Hepatic stellate cell (primary cell): Measurements from ENCODE around the gene SOX6.
"Not testable (repeated sequence)": the region's sequence is repeated elsewhere in the genome, so short reads cannot be mapped to it uniquely, and the experiment has no call there.

Source experiments
- DNase-seq: peaks from one replicate; pipeline ENCODE4 v3.0.0; 2011; ENCODE audit warnings: low spot score

SOX6 gene

GRCh38 chr11:16356057-16356760 lies at the start of gene SOX6:
Gene SOX6, minus strand, starts transcription at chr11:16356546. Its CDS starts 15,298 bp downstream, at chr11:16341248.
- DNase-seq = peak; percentile 1

- DNase-seq = no peak
Observed at GRCh38 chr11:16404781-16405285, 48.5 kb upstream of the SOX6 start.

- no peak for DNase-seq
Observed at GRCh38 chr11:16403851-16404250, 47.5 kb upstream of the SOX6 start.

- DNase-seq = no peak
Observed at GRCh38 chr11:16403448-16403803, 47.1 kb upstream of the SOX6 start.

GRCh38 chr11:16402654-16403447 lies 46.5 kb upstream of the SOX6 start:
- DNase-seq = no peak

- DNase-seq = no peak
Observed at GRCh38 chr11:16397390-16397789, 41.0 kb upstream of the SOX6 start.

- peak; percentile 5 for DNase-seq
Observed at GRCh38 chr11:16395601-16396000, 39.3 kb upstream of the SOX6 start.

- DNase-seq = no peak
Observed at GRCh38 chr11:16394947-16395346, 38.6 kb upstream of the SOX6 start.

GRCh38 chr11:16393340-16393739 lies 37.0 kb upstream of the SOX6 start:
- no peak for DNase-seq

- no peak for DNase-seq
Observed at GRCh38 chr11:16392616-16393015, 36.3 kb upstream of the SOX6 start.

- not testable (repeated sequence) for DNase-seq
Observed at GRCh38 chr11:16390826-16391225, 34.5 kb upstream of the SOX6 start.

GRCh38 chr11:16385099-16385498 lies 28.8 kb upstream of the SOX6 start:
- no peak for DNase-seq

- DNase-seq = peak; percentile 1
Observed at GRCh38 chr11:16382638-16383380, 26.5 kb upstream of the SOX6 start.

GRCh38 chr11:16382186-16382585 lies 25.8 kb upstream of the SOX6 start:
- no peak for DNase-seq

- no peak for DNase-seq
Observed at GRCh38 chr11:16380941-16381568, 24.7 kb upstream of the SOX6 start.

GRCh38 chr11:16378906-16379305 lies 22.6 kb upstream of the SOX6 start:
- no peak for DNase-seq

GRCh38 chr11:16377746-16378145 lies 21.4 kb upstream of the SOX6 start:
- DNase-seq = no peak

- not testable (repeated sequence) for DNase-seq
Observed at GRCh38 chr11:16375664-16376063, 19.3 kb upstream of the SOX6 start.

- DNase-seq = no peak
Observed at GRCh38 chr11:16373768-16374167, 17.4 kb upstream of the SOX6 start.

GRCh38 chr11:16372355-16372754 lies 16.0 kb upstream of the SOX6 start:
- no peak for DNase-seq

GRCh38 chr11:16367252-16367651 lies 10.9 kb upstream of the SOX6 start:
- DNase-seq = no peak

GRCh38 chr11:16365581-16366228 lies 9.4 kb upstream of the SOX6 start:
- no peak for DNase-seq
